ENCODE results near the gene CEP112. TPM values are rescaled to one million over a fixed set of nuclear protein-coding genes. Genes with fewer than 3 reads are reported as not detected.
"Not testable (repeated sequence)": the region's sequence is repeated elsewhere in the genome, so short reads cannot be mapped to it uniquely, and the experiment has no call there.

Gene CEP112
- polyA plus RNA-seq, 1 experiment = 5.7 TPM

DNA sequence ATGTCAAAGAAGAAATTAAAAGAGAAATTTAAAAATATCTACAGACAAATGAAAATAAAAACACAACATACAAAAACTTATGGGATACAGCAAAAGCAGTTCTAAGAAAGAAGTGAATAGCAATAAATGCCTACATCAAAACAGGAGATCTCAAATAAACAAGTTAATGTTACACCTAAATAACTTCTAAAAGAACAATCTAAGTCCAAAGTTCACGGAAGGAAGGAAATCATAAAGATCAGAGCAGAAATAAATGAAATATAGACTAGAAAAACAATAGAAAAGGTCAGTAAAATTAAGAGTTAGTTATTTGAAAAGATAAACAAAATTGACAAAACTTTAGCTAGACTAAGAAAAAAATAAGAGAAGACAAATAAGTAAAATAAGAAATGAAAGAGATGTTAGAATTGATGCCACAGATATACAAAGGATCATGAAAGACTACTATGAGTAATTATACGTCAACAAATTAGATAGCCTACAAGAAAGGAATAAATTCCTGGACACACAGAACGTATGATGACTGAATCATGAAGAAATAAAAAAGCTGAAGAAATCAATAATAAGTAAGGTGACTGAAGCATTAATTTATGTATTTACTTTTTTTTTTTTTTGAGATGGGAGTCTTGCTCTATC, 100.4 kb downstream of the CEP112 start:
- Histone ChIP-seq H3K4me3 (ENCODE audit: low read depth, low read length) (no peak overlapping the region), H3K27ac (ENCODE audit: low read depth, low read length) (no peak overlapping the region), H3K27me3 (ENCODE audit: control insufficient read depth, insufficient read depth, low read length) (no peaks in the 10 kb centered on the region), H3K9me3 (ENCODE audit: control insufficient read depth, insufficient read depth, low read length) (peaks cover 9% of the 10 kb centered on the region)
- TF ChIP-seq, protein P1, sequence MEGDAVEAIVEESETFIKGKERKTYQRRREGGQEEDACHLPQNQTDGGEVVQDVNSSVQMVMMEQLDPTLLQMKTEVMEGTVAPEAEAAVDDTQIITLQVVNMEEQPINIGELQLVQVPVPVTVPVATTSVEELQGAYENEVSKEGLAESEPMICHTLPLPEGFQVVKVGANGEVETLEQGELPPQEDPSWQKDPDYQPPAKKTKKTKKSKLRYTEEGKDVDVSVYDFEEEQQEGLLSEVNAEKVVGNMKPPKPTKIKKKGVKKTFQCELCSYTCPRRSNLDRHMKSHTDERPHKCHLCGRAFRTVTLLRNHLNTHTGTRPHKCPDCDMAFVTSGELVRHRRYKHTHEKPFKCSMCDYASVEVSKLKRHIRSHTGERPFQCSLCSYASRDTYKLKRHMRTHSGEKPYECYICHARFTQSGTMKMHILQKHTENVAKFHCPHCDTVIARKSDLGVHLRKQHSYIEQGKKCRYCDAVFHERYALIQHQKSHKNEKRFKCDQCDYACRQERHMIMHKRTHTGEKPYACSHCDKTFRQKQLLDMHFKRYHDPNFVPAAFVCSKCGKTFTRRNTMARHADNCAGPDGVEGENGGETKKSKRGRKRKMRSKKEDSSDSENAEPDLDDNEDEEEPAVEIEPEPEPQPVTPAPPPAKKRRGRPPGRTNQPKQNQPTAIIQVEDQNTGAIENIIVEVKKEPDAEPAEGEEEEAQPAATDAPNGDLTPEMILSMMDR (IDR thresholded peaks at IDR 0.05; ENCODE audit: low read depth, low read length) = no peak
- DNase-seq (ENCODE audit: low read depth, low spot score) = no peak
- CTCF ChIA-PET = no interaction called here
- POLR2A ChIA-PET = no interaction called here

GRCh38 chr17:66089764-66090163, 102.2 kb downstream of the CEP112 start:
- Histone ChIP-seq H3K27me3 (ENCODE audit: control insufficient read depth, insufficient read depth, low read length) (no peaks in the 10 kb centered on the region), H3K27ac (ENCODE audit: low read depth, low read length) (no peak overlapping the region), H3K9me3 (ENCODE audit: control insufficient read depth, insufficient read depth, low read length) (peaks cover 9% of the 10 kb centered on the region), H3K4me3 (ENCODE audit: low read depth, low read length) (no peak overlapping the region)
- POLR2A ChIA-PET = no interaction called here
- CTCF ChIA-PET = no interaction called here
- no peak for DNase-seq (ENCODE audit: low read depth, low spot score)
- TF ChIP-seq, protein P1 (IDR thresholded peaks at IDR 0.05; ENCODE audit: low read depth, low read length) = no peak

GRCh38 chr17:66088173-66088572, 103.8 kb downstream of the CEP112 start:
- no peaks in the 10 kb centered on the region for H3K27me3 ChIP-seq (ENCODE audit: control insufficient read depth, insufficient read depth, low read length)
- no peak overlapping the region for H3K4me3 ChIP-seq (ENCODE audit: low read depth, low read length)
- peaks cover 9% of the 10 kb centered on the region for H3K9me3 ChIP-seq (ENCODE audit: control insufficient read depth, insufficient read depth, low read length)
- no peak for DNase-seq (ENCODE audit: low read depth, low spot score)
- ChIA-PET CTCF (no interaction called here), POLR2A (no interaction called here)
- H3K27ac ChIP-seq (ENCODE audit: low read depth, low read length) = no peak overlapping the region
- TF ChIP-seq, protein P1 (IDR thresholded peaks at IDR 0.05; ENCODE audit: low read depth, low read length) = no peak

DNA sequence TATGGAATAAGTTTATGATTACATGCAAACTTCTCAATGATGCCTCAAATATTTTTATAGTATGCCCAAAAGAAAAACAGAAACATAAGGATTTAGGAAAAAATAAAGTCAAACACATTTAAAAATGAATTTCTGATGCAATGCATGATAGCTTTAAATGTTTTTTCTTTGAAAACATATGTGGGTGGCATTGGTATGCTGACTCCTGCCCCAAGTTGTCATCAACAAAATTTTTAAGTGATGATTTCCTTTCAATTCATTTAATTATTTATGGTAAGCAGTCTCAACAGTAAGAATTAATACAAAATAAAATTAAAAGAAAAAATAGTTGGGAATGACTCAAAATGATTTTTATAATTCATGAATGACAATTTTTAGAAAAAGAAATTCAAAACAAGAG, 104.9 kb downstream of the CEP112 start:
- CTCF ChIA-PET = no interaction called here
- no peak for DNase-seq (ENCODE audit: low read depth, low spot score)
- TF ChIP-seq, protein P1 (IDR thresholded peaks at IDR 0.05; ENCODE audit: low read depth, low read length) = no peak
- H3K9me3 ChIP-seq (ENCODE audit: control insufficient read depth, insufficient read depth, low read length) = peaks cover 9% of the 10 kb centered on the region
- no peak overlapping the region for H3K4me3 ChIP-seq (ENCODE audit: low read depth, low read length)
- POLR2A ChIA-PET = no interaction called here
- no peaks in the 10 kb centered on the region for H3K27me3 ChIP-seq (ENCODE audit: control insufficient read depth, insufficient read depth, low read length)
- no peak overlapping the region for H3K27ac ChIP-seq (ENCODE audit: low read depth, low read length)

DNA sequence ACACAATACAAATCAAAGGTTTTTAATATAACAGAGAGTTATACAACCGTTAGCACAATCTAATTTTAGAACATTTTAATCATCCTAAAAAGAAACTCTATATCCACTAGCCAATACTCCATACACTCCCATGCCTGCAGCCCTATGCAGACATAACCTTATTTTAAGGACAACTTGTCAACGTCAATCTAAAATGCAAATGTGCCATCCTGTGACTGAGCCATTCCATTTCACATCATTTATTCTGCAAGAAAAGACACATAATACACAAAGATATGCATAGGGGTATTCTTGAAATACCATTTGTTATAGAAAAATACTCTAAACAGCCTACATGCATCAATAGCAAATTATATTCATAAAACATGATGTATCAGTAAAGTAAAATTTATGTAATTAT, 106.7 kb downstream of the CEP112 start:
- TF ChIP-seq, protein P1 (IDR thresholded peaks at IDR 0.05; ENCODE audit: low read depth, low read length) = no peak
- Histone ChIP-seq H3K4me3 (ENCODE audit: low read depth, low read length) (no peak overlapping the region), H3K9me3 (ENCODE audit: control insufficient read depth, insufficient read depth, low read length) (peaks cover 9% of the 10 kb centered on the region), H3K27ac (ENCODE audit: low read depth, low read length) (no peak overlapping the region), H3K27me3 (ENCODE audit: control insufficient read depth, insufficient read depth, low read length) (no peaks in the 10 kb centered on the region)
- ChIA-PET CTCF (no interaction called here), POLR2A (interaction anchor here (0.6 kb wide), 1 partner anchor 199 kb away, joined by 3 read pairs; no protein-coding TSS in a partner anchor)
- no peak for DNase-seq (ENCODE audit: low read depth, low spot score)

DNA sequence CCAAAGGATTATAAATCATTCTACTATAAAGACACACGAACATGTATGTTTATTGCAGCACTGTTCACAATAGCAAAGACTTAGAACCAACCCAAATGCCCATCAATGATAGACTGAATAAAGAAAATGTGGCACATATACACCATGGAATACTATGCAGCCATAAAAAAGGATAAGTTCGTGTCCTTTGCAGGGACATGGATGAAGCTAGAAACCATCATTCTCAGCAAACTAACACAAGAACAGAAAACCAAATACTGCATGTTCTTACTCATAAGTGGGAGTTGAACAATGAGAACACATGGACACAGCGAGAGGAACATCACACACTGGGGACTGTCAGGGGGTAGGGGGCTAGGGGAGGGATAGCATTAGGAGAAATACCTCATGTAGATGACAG, 111.3 kb downstream of the CEP112 start:
- H3K27me3 ChIP-seq (ENCODE audit: control insufficient read depth, insufficient read depth, low read length); POLR2A ChIA-PET; H3K27ac ChIP-seq (ENCODE audit: low read depth, low read length); CTCF ChIA-PET; H3K9me3 ChIP-seq (ENCODE audit: control insufficient read depth, insufficient read depth, low read length); H3K4me3 ChIP-seq (ENCODE audit: low read depth, low read length); DNase-seq (ENCODE audit: low read depth, low spot score): not testable (repeated sequence)

Measured in AG04450 (cell line).